Activated CD8-positive, alpha-beta memory T cell treated with anti-CD3 and anti-CD28 coated beads, Interleukin-2, amount 50 U/mL, for 4 hours (primary cell): Measurements from ENCODE around the gene ITGB3.
"Not testable (repeated sequence)": the region's sequence is repeated elsewhere in the genome, so short reads cannot be mapped to it uniquely, and the experiment has no call there.

Source experiments
- DNase-seq: peaks from one replicate; pipeline ENCODE4 v3.0.0-alpha.2; 2020

The ITGB3 gene

DNA sequence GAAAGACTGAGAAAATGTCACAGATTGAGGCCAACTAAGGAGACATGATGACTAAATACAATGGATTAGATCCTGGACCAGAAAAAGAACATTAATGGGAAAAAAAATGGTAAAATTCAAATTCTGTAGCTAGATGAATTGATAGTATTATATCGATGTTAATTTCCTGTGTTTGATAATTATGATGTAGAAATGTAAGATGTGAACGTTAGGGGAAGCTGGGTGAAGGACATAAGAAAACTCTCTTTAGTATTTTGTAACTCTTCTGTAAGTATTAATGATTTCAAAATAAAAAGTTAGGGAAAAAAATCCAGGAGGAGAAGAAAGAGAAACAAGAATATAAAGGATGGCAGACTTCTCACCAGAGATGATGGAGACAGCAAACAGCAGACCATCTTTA lies 2.8 kb upstream of the ITGB3 start:
- DNase-seq: no peak

DNA sequence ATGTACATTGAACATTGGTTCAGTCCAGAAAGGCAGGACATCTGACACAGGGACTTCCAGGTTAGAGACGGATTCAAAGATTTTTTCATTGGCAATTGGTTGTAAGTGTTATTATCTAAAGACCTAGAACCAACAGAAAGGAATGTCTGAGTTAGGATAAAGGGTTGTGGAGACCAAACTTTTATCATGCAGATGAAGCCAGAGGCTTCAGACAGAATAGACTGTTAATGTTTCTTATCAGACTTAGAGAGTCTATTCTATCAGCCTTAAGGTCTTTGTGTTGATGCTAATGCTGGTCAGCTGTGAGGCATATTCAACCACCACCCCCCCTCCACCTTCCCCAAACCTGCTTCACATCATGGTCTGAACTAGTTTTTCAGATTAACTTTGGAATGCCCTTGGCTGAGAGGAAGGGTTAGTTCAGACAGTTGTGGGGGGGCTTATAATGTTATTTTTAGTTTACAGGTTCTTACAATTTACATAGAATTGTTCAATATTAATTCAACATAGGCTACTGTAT lies 2.1 kb upstream of the ITGB3 start:
- no peak for DNase-seq

DNA sequence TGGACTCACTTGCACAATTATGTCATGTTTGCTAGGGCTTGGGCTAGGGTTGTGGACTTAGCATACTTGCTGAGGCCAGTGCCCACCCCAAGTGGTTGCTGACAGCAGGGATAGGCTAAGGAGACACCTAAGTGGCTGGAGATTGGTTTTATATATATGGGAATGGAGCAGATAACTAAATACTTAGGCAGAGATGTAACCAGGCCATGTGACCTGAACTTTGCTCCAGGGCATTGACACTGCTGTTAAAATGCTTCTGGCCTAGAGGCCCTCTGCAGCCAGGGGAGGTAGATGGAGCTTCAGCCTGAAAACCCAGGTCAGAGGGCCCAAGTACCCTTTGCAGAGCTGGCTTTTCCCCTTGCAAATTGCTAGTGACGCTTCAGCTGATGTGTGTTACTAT lies 1.4 kb upstream of the ITGB3 start:
- no peak for DNase-seq

GRCh38 chr17:47252766-47253512 lies 688 bp upstream of the ITGB3 start:
- DNase-seq: no peak

GRCh38 chr17:47254403-47254943 lies 846 bp downstream of the ITGB3 start:
- DNase-seq: no peak

GRCh38 chr17:47257651-47258339 lies 4.2 kb downstream of the ITGB3 start:
- DNase-seq: no peak

GRCh38 chr17:47262586-47262985 lies 9.0 kb downstream of the ITGB3 start:
- DNase-seq: no peak

DNA sequence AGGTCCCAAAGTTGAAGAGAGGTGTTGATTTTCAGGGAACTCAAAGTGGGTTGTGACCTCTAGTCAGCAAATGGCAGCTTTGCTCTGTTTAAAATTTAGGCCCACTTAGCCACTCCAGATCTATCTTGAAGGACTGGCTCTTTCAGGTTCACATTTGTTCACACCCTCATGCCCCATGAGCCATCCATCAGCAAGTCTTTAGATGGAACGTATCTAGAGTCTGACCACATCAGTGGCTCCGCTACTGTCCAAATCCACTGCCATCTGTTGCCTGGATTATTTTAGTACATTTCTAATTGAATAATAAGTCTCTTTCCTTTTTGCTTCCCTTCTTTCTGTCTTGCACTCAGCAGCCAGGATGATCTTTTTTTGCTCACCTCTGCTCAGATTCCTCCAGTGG lies 10.5 kb downstream of the ITGB3 start:
- DNase-seq: no peak

GRCh38 chr17:47265983-47266541 lies 12.4 kb downstream of the ITGB3 start:
- no peak for DNase-seq

- no peak for DNase-seq
Observed at GRCh38 chr17:47266782-47267181, 13.2 kb downstream of the ITGB3 start.

GRCh38 chr17:47267354-47267828 lies 13.8 kb downstream of the ITGB3 start:
- no peak for DNase-seq

- not testable (repeated sequence) for DNase-seq
Observed at GRCh38 chr17:47268964-47269363, 15.3 kb downstream of the ITGB3 start.

DNA sequence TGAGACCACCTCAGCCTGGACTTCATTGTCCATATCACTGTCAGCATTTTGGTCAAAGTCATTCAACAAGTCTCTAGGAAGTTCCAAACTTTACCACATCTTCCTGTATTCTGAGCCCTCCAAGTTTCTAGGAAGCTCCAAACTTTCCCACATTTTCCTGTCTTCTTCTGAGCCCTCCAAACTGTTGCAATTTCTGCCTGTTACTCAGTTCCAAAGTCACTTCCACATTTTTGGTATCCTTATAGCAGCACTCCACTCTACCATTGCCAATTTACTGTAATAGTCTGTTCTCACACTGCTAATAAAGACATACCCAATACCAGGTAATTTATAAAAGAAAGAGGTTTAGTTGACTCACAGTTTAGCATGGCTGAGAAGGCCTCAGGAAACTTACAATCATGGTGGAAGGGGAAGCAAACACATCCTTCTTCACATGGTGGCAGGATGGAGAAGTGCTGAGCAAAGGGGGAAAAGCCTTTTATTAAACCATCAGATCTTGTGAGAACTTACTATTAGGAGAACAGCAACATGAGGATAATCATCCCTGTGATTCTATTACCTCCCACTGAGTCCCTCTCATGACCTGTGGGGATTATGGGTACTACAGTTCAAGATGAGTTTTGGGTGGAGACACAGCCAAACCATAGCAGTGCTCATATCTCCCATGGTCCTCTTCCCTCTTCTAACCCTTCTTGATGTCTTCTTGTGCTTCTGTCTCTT lies 16.1 kb downstream of the ITGB3 start:
- DNase-seq: not testable (repeated sequence)

DNA sequence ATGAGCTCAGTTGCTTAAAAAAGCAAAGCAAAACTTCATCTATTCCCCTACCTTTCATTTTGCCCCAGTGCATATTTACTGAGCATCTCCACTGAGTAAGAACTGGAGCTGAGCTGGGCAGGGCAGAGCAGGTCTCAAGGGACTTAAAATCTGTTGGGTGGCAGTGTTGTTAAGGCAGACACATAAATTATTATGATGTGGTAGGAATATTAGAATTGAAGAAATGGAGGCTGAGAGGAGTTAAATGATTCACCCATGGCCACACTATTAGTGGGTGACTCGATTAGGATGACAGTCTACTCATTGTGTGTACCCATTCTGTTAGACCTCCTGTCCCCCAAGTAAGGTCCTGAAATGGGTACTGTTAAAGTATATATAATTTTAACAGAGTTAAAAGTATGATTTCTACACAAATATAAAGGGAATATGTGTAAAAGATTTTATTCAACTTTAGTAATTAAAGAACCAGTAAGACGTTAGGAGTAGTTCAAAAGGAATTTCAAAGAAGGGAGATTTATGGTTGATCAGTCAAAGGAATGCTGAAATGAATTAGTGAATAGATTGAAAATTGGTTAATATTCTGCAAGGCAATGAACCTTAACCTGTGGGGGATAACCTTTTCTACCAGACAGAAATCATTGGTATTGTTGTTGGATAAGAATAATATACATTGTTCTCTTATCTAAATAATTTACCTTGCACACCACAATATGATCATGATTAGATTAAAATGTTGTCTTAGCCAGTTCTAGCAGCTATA lies 17.5 kb downstream of the ITGB3 start:
- DNase-seq: no peak

DNA sequence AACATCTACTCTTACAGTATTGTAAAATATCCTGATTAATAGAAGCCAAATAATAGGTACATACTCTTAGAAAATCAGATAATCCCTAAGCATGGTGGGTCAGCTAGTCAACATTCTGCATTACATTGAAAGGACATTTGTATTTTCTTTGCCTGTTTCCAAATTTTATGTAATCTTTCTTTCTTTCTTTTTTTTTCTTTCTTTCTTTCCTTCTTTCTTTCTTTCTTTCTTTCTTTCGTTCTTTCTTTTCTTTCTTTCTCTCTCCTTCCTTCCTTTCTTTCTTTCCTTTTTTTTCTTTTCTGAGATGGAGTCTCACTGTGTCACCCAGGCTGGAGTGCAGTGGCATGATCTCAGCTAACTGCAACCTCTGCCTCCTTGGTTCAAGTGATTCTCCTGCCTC lies 18.9 kb downstream of the ITGB3 start:
- DNase-seq: no peak

GRCh38 chr17:47273245-47273644 lies 19.6 kb downstream of the ITGB3 start:
- DNase-seq: no peak

GRCh38 chr17:47274319-47275069 lies 20.9 kb downstream of the ITGB3 start:
- no peak for DNase-seq

DNA sequence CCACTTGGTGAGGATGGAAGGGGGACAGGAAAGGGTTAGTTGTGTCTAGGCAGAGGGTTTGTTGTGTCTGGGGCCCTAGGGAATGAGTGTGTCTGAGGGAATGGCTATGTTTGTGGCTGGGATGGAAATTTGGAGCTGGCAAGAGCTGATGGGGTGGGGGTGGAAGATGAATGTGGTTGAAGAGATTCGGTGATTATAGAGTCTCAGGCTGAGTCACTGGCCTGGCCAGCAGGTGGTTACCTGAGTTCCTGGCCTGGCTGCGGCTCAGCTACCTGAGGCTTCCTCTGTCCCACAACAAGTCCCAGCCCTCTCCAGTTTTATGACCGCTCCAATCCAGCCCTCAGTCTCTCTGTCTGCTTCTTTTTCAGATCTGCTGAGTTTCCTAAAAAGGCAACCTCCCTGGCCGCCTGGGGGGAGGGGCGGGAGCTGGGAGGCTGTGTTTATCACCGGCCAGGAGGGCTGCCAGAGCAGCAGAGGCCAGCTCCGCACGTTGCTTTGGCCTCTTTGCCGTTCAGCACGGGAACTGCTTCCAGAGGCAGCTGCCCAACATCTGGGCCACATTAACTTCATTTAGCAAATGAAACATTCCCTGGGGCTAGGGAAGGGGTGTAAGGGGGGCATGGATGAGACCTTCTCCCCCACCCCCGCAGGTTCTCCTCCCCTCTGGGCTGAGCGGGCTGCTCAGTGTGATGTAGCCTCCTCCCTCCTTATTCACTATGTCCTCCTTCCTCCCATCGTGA lies 21.8 kb downstream of the ITGB3 start:
- DNase-seq: no peak

- DNase-seq: no peak
Observed at GRCh38 chr17:47276444-47276843, 22.8 kb downstream of the ITGB3 start.

DNA sequence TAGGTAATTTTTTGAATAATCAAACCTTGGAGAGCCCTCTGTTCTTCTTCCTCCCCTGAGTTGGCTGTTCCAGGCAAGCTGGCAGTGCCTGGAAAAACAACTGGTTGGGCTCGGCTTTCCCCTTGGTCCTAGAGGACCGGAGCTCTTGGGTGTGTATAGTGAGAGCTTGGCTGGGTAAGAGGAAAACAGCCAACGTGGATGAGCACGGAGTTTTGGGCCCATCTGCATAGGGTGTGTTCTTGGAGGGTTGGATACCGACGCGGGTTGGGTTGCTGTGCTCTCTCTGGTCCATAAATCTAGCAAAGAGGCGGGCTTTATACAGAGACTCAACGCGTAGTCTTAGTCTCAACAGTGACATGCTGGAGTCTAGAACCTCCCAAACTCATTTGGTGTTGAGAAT lies 23.2 kb downstream of the ITGB3 start:
- no peak for DNase-seq

GRCh38 chr17:47277921-47278320 lies 24.3 kb downstream of the ITGB3 start:
- DNase-seq: no peak
